MM.1S (cell line): ENCODE measurements around the gene EBF3.

Experiments used
- EZH2 ChIP-seq: fragments of 300-600 bp; sonication (generic); optimal IDR thresholded peaks from 2 replicates; pipeline ENCODE3; 2017; ENCODE audit warnings: low read depth, mild to moderate bottlenecking, antibody characterized with exemption, low read length, mixed read lengths
- EZH2phosphoT487 ChIP-seq: fragments of 300-600 bp; sonication (generic); IDR thresholded peaks from 2 replicates; pipeline ENCODE4 v1.6.1; 2018; ENCODE audit warnings: antibody characterized with exemption, low read length
- TF ChIP-seq, protein P1 (sequence below): fragments of 300-600 bp; sonication (generic); IDR thresholded peaks from 2 replicates; pipeline ENCODE4 v1.5.1; 2016; ENCODE audit warnings: antibody characterized with exemption, low read length, mixed read lengths

GRCh38 chr10:129842031-129842430, 122.0 kb downstream of the EBF3 start:
- TF ChIP-seq, protein P1, sequence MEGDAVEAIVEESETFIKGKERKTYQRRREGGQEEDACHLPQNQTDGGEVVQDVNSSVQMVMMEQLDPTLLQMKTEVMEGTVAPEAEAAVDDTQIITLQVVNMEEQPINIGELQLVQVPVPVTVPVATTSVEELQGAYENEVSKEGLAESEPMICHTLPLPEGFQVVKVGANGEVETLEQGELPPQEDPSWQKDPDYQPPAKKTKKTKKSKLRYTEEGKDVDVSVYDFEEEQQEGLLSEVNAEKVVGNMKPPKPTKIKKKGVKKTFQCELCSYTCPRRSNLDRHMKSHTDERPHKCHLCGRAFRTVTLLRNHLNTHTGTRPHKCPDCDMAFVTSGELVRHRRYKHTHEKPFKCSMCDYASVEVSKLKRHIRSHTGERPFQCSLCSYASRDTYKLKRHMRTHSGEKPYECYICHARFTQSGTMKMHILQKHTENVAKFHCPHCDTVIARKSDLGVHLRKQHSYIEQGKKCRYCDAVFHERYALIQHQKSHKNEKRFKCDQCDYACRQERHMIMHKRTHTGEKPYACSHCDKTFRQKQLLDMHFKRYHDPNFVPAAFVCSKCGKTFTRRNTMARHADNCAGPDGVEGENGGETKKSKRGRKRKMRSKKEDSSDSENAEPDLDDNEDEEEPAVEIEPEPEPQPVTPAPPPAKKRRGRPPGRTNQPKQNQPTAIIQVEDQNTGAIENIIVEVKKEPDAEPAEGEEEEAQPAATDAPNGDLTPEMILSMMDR, result no peak
- TF ChIP-seq EZH2 (no peak), EZH2phosphoT487 (no peak)
